HepG2 (cell line): ENCODE results near the gene CSNK1D. TPM values are rescaled to one million over a fixed set of nuclear protein-coding genes. Genes with fewer than 3 reads are reported as not detected.

Experiments
- ATAC-seq: fragments of 200-7000 bp; cut with Tn5 transposase; 3 replicates; pipeline ENCODE4 v1.9.1; 2020; ENCODE audit warnings: mild to moderate bottlenecking, moderate library complexity
- BruUV-seq: library from RNA; stranded (reverse); fragments of 400-500 nt; replicated peaks from 2 replicates; lab custom pipeline; 2021; lab: Mats Ljungman, UMichigan
- CTCF ChIA-PET: fragments of 300-600 bp; formaldehyde crosslinking; extraction: SDS; loops from one replicate; lab custom pipeline; 2021; ENCODE audit warnings: low total read pairs, inconsistent platforms, low intra/inter-chr PET ratio; lab: Yijun Ruan, JAX
- POLR2A ChIA-PET: fragments of 350-600 bp; sonication (Branson Sonifier 250); formaldehyde crosslinking; loops from one replicate; lab custom pipeline; 2020; ENCODE audit warnings: antibody characterized with exemption, inconsistent platforms; lab: Yijun Ruan, JAX
- DNase-seq: peaks from one replicate; pipeline ENCODE4 v3.0.0-alpha.2; 2015; ENCODE audit warnings: low spot score
- FAIRE-seq: peaks from 3 replicates; lab custom pipeline; 2011; peaks lifted over from hg19 to GRCh38; lab: Jason Lieb, UNC
- H2AFZ ChIP-seq: one replicate; pipeline ENCODE4 v1.6.1; 2011; ENCODE audit warnings: low read length, inconsistent platforms
- H3K27ac ChIP-seq: fragments of 300-600 bp; 3 replicates; pipeline ENCODE4 v1.8.0; 2011; ENCODE audit warnings: mixed run types, mild to moderate bottlenecking, mixed read lengths, low read length, inconsistent platforms; ENCODE audit not compliant: insufficient read depth; ENCODE audit errors: extremely low read length
- H3K27me3 ChIP-seq, 2 experiments: fragments of 200-600 bp in 1 of 2; 2 replicates in 1 of 2; 3 replicates in 1 of 2; pipeline versions ENCODE4 v1.6.0 to v1.8.0; 2011; ENCODE audit warnings: low read length in 2 of 2, mild to moderate bottlenecking in 2 of 2, moderate library complexity in 2 of 2, inconsistent platforms in 1 of 2; ENCODE audit not compliant: insufficient read depth in 2 of 2, control insufficient read depth in 1 of 2
- H3K36me3 ChIP-seq, 2 experiments: fragments of 200-600 bp in 1 of 2; replicated peaks in 1 of 2; 2 replicates in 1 of 2; 3 replicates in 1 of 2; pipeline versions ENCODE4 v1.5.1 to v1.8.0; 2011; ENCODE audit warnings: low read length in 2 of 2, inconsistent platforms in 1 of 2; ENCODE audit not compliant: insufficient read depth in 2 of 2, control insufficient read depth in 1 of 2
- H3K4me1 ChIP-seq: 2 replicates; pipeline ENCODE4 v1.5.1; 2012; ENCODE audit warnings: low read length, inconsistent platforms; ENCODE audit not compliant: insufficient read depth
- H3K4me2 ChIP-seq: 2 replicates; pipeline ENCODE4 v1.6.0; 2011; ENCODE audit warnings: low read depth, low read length, inconsistent platforms
- H3K4me3 ChIP-seq, 3 experiments: fragments of 200-600 bp in 1 of 3; sonication (generic), shearing (Covaris generic) in 1 of 3; replicated peaks in 1 of 3; 2 replicates each; pipeline ENCODE4 v1.5.1; 2011 to 2016; ENCODE audit warnings: low read length in 3 of 3, inconsistent platforms in 2 of 3, low read depth in 2 of 3, mild to moderate bottlenecking in 2 of 3, control low read depth in 1 of 3, mixed read lengths in 1 of 3; ENCODE audit not compliant: insufficient read depth in 1 of 3
- H3K79me2 ChIP-seq: one replicate; pipeline ENCODE4 v1.6.1; 2011; ENCODE audit warnings: low read length, inconsistent platforms; ENCODE audit not compliant: insufficient read depth
- H3K9ac ChIP-seq: 2 replicates; pipeline ENCODE4 v1.6.0; 2011; ENCODE audit warnings: mild to moderate bottlenecking, low read depth, low read length, inconsistent platforms; ENCODE audit not compliant: insufficient read depth
- H3K9me3 ChIP-seq: 2 replicates; pipeline ENCODE4 v1.5.1; 2012; ENCODE audit warnings: mild to moderate bottlenecking, low read length
- H4K20me1 ChIP-seq: 2 replicates; pipeline ENCODE4 v1.6.0; 2011; ENCODE audit warnings: inconsistent platforms, mild to moderate bottlenecking, low read length, moderate library complexity; ENCODE audit not compliant: insufficient read depth
- AGO2 ChIP-seq: fragments of 200-400 bp; formaldehyde crosslinking; optimal IDR thresholded peaks from 2 replicates; pipeline ENCODE3; 2017; ENCODE audit warnings: mild to moderate bottlenecking, low read depth, low read length, moderate library complexity
- FOXK2 ChIP-seq: fragments of 450-650 bp; IDR thresholded peaks from 2 replicates; pipeline ENCODE4 v1.6.1; 2016
- ONECUT2 ChIP-seq: sonication (generic); formaldehyde crosslinking; IDR thresholded peaks from 2 replicates; pipeline ENCODE4 v1.4.0; 2020; ENCODE audit warnings: missing genetic modification reagents
- POGK ChIP-seq: sonication (generic); formaldehyde crosslinking; conservative IDR thresholded peaks from 2 replicates; pipeline ENCODE4 v1.8.0; 2022; ENCODE audit warnings: mild to moderate bottlenecking, moderate library complexity, missing genetic modification reagents
- SOX13 ChIP-seq, 3 experiments: fragments of 450-650 bp in 1 of 3; sonication (generic) in 1 of 3; formaldehyde crosslinking in 1 of 3; IDR thresholded peaks in 2 of 3; conservative IDR thresholded peaks in 1 of 3; 2 replicates each; pipeline versions ENCODE4 v1.5.0 to v1.6.1; 2016 to 2020; ENCODE audit warnings: antibody characterized with exemption in 1 of 3, mild to moderate bottlenecking in 1 of 3, missing compliant biosample characterization in 1 of 3, missing genetic modification reagents in 1 of 3, moderate library complexity in 1 of 3
- ZNF224 ChIP-seq: sonication (generic); formaldehyde crosslinking; IDR thresholded peaks from 2 replicates; pipeline ENCODE4 v1.5.0; 2020; ENCODE audit warnings: mild to moderate bottlenecking, missing genetic modification reagents
- ZNF318 ChIP-seq: sonication (generic); formaldehyde crosslinking; IDR thresholded peaks from 2 replicates; pipeline ENCODE4 v1.4.0; 2020; ENCODE audit warnings: mild to moderate bottlenecking, missing genetic modification reagents
- WGBS: methylation state at CpG from one replicate; pipeline ENCODE4 v1.1.6; 2017; ENCODE audit warnings: low lambda C conversion rate; 5-methylcytosine and 5-hydroxymethylcytosine counted together
- in situ Hi-C: cut with HindIII; loops from 2 replicates; pipeline ENCODE4 v1.10.0; 2017; ENCODE audit warnings: low pct_unique_long_range_greater_than_20kb; ENCODE audit not compliant: extremely low pct_ligation_motif_present
- intact Hi-C: fragments of 100-400 bp; cut with micrococcal nuclease; formaldehyde crosslinking; loops from one replicate; pipeline ENCODE4 v1.10.0; 2022; ENCODE audit not compliant: unreplicated experiment
- polyA plus RNA-seq, 8 experiments: library from polyadenylated mRNA; depleted of rRNA in 3 of 8; stranded (reverse) in 7 of 8; unstranded in 1 of 8; fragments of >200 nt; fragmentation: Illumina TruSeq in 4 of 8; extraction: Trizol in 4 of 8; gene quantifications; 2 replicates each; pipeline versions ENCODE4 v1.2.1 to v1.2.3, GENCODE V29; 2011 to 2016; ENCODE audit warnings: low read depth in 4 of 8, missing spikeins in 1 of 8, mixed read lengths in 1 of 8; ENCODE audit not compliant: insufficient read depth in 1 of 8
- total RNA-seq, 5 experiments: library from RNA; depleted of rRNA; stranded (reverse); fragments of >200 nt; fragmentation: Illumina TruSeq; extraction: Trizol; gene quantifications; 2 replicates each; pipeline ENCODE4 v1.2.3, GENCODE V29; 2016; ENCODE audit warnings: low read depth in 1 of 5
- TF ChIP-seq, protein P1 (sequence below): sonication (generic); formaldehyde crosslinking; IDR thresholded peaks from 2 replicates; pipeline ENCODE4 v1.5.1; 2020; ENCODE audit warnings: mild to moderate bottlenecking, missing genetic modification reagents, moderate library complexity

Gene CSNK1D
- total and polyA plus RNA-seq, 2 of the 13 experiments (the other 11 are each of a cell fraction or from before 2014, with no cell fraction given), result 31.5 to 128 TPM

GRCh38 chr17:82314012-82314726 lies 40.7 kb upstream of the CSNK1D start:
- Histone ChIP-seq H3K9ac (no peak overlapping the region), H3K79me2 (peaks cover 3% of the 10 kb centered on the region), H2AFZ (no peak overlapping the region), H3K36me3 (no peaks in the 10 kb centered on the region), H4K20me1 (no peaks in the 10 kb centered on the region), H3K9me3 (no peaks in the 10 kb centered on the region), H3K4me3 (no peak overlapping the region), H3K4me2 (no peak overlapping the region), H3K27me3 (no peaks in the 10 kb centered on the region; a peak in 1 of 5 replicates), H3K4me1 (peaks cover 56% of the 10 kb centered on the region), H3K27ac (no peak overlapping the region)
- WGBS, result 94% methylated on average over 11 of the region's 27 CpGs
- in situ Hi-C loops (no loop called here), intact Hi-C loops (no loop called here)
- DNase-seq, result no peak
- BruUV-seq, result no TSS peak
- no peak for ATAC-seq
- CTCF ChIA-PET, result no interaction called here
- POLR2A ChIA-PET, result interaction anchor here (1.0 to 1.5 kb wide), 4 partner anchors 9 to 22 kb away, joined by 3 to 4 read pairs (median 4); no protein-coding TSS in a partner anchor
- no peak for FAIRE-seq
- TF ChIP-seq, protein P1, sequence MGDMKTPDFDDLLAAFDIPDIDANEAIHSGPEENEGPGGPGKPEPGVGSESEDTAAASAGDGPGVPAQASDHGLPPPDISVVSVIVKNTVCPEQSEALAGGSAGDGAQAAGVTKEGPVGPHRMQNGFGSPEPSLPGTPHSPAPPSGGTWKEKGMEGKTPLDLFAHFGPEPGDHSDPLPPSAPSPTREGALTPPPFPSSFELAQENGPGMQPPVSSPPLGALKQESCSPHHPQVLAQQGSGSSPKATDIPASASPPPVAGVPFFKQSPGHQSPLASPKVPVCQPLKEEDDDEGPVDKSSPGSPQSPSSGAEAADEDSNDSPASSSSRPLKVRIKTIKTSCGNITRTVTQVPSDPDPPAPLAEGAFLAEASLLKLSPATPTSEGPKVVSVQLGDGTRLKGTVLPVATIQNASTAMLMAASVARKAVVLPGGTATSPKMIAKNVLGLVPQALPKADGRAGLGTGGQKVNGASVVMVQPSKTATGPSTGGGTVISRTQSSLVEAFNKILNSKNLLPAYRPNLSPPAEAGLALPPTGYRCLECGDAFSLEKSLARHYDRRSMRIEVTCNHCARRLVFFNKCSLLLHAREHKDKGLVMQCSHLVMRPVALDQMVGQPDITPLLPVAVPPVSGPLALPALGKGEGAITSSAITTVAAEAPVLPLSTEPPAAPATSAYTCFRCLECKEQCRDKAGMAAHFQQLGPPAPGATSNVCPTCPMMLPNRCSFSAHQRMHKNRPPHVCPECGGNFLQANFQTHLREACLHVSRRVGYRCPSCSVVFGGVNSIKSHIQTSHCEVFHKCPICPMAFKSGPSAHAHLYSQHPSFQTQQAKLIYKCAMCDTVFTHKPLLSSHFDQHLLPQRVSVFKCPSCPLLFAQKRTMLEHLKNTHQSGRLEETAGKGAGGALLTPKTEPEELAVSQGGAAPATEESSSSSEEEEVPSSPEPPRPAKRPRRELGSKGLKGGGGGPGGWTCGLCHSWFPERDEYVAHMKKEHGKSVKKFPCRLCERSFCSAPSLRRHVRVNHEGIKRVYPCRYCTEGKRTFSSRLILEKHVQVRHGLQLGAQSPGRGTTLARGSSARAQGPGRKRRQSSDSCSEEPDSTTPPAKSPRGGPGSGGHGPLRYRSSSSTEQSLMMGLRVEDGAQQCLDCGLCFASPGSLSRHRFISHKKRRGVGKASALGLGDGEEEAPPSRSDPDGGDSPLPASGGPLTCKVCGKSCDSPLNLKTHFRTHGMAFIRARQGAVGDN (CRISPR knock-in tag), result peak; percentile 9; the same call in 1 of the 2 replicates
- TF ChIP-seq AGO2, result peak; percentile 60
- TF ChIP-seq ZNF318, result no peak
- no peak for TF ChIP-seq FOXK2
- no peak for TF ChIP-seq ZNF224 (CRISPR knock-in tag)
- no peak for TF ChIP-seq POGK (CRISPR knock-in tag)
- TF ChIP-seq ONECUT2, result no peak
- no peak for TF ChIP-seq SOX13 (IDR thresholded peaks at IDR 0.05)
- no peak for TF ChIP-seq SOX13 (CRISPR knock-in tag; conservative IDR thresholded peaks at IDR 0.05 in 1 of 2, IDR thresholded peaks at IDR 0.05 in 1 of 2)
